Renal cortex interstitium (tissue), 11 donors: Measurements from ENCODE around the gene ASXL2. TPM values are rescaled to one million over a fixed set of nuclear protein-coding genes. Genes with fewer than 3 reads are reported as not detected.
"Not testable (repeated sequence)": the region's sequence is repeated elsewhere in the genome, so short reads cannot be mapped to it uniquely, and the experiment has no call there.

ENCODE experiments used
- DNase-seq, 11 donors: peaks; one replicate each; pipeline ENCODE4 v3.0.0-alpha.2; 2013; ENCODE audit warnings: low read depth in 9 of 11, low spot score in 4 of 11; ENCODE audit errors: extremely low read depth in 1 of 11
- polyA plus RNA-seq, 3 donors: library from polyadenylated mRNA; unstranded; fragments of 120-200 nt; gene quantifications; one replicate each; pipeline ENCODE4 v1.2.1, GENCODE V29; 2013; ENCODE audit not compliant: insufficient read length in 3 of 3

Gene ASXL2
- polyA plus RNA-seq, 3 donors = 19.8 to 20.9 (median 20.2) TPM

GRCh38 chr2:25711675-25712354 lies 166.5 kb downstream of the ASXL2 start:
- DNase-seq = no peak

GRCh38 chr2:25710750-25711149 lies 167.5 kb downstream of the ASXL2 start:
- no peak for DNase-seq

- DNase-seq = no peak
These were observed 168.9 kb downstream of the ASXL2 start for GRCh38 chr2:25709349-25709748.

GRCh38 chr2:25707927-25708590 lies 170.2 kb downstream of the ASXL2 start:
- DNase-seq = no peak

DNA sequence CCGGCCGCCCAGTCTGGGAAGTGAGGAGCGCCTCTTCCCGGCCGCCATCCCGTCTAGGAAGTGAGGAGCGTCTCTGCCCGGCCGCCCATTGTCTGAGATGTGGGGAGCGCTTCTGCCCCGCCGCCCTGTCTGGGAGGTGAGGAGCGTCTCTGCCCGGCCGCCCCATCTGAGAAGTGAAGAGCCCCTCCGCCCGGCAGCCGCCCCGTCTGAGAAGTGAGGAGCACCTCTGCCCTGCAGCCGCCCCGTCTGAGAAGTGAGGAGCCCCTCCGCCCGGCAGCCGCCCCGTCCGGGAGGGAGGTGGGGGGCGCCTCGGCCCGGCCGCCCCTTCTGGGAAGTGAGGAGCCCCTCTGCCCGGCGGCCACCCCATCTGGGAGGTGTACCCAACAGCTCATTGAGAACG lies 172.7 kb downstream of the ASXL2 start:
- not testable (repeated sequence) for DNase-seq

GRCh38 chr2:25701801-25702200 lies 176.5 kb downstream of the ASXL2 start:
- no peak for DNase-seq

DNA sequence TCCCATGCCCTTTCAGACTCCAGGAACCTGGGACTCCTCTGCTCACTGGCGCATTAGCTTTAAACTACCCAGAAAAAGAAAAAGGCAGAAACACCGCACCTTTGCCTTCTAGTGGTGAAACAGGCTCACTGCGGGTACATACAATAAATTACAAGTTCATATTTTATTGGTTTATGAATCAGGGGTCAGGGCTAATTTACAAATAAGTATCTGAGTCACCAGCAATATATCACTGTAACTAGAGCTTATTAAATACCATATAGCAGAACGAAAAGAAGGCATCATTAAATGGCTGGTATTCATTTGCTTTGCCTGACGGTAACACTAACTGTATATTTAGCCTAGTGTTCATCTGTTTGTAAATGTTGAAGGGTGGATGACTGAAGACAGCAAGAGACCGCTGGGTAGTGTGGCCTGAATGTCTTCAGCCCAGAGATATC lies 178.0 kb downstream of the ASXL2 start:
- DNase-seq = no peak

- DNase-seq = no peak
These were observed 179.1 kb downstream of the ASXL2 start for GRCh38 chr2:25699216-25699615.

GRCh38 chr2:25698752-25699151 lies 179.5 kb downstream of the ASXL2 start:
- DNase-seq = no peak

DNA sequence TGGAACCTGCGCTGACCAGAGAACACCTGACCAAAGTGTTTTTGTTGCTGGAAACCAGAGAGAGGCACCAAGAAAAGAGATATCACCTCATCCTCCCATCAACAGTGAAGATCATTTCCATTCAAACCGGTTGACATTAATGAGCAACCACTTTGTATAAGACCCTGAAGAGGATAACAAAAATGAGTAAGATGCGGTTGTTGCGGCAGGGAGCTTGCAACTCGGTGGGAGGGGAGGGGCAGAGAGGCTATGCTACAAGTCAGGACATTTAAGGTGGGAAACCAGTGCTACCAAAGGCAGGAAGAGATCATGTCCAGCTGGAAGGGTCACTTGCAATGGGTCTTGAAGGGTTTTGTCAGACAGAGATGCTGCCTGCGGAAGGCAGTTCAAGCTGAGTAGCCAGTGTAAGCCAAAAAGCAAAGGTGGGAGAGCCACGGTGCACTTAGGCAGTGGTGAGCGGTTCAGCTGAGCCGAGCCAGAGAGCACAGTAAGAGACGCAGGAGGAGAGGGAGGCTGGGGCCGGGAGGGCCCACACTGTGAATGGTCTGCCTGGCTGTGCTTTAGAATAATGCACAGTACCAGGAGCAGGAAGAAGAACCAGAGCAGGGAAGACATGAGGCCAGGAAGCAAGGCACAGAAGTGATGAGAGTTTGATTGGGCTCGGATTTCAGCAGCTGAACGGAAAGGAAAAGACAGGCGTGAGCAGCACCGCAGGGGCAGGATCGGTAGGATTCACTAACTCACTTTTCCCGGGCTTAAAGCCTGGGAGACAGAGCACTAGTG lies 180.5 kb downstream of the ASXL2 start:
- no peak for DNase-seq

DNA sequence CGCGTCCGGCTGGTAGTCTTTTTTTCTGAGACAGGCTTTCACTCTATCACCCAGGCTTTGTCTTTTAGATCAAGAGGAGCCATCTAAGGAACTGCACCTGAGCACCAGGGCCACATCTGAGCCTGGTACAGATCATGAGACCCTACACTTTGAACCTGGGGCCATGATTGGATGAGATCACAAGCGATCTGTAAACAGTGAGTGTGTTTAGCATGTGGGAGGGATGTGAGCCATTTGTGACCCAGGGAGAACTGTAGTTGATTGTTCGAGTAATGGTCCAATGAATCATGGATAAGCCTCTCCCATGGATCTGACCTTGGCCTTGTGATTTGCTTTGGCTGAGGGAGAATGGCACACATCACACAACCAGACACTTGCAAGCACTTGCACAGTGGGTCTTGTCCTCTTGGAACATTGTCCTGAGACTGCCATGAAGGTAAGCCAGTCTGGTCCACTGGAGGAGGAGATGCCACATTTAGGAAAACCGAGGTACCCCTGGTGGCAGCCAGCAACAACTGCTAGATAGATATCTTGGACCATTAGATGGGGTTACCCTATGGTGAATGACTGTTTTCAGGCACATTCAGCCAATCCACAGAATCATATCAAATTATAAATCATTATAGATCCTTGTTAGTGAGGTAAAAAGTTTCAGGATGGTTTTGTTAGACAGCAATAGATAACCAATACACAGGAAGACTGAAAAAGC lies 185.4 kb downstream of the ASXL2 start:
- no peak for DNase-seq

GRCh38 chr2:25692143-25692542 lies 186.1 kb downstream of the ASXL2 start:
- no peak for DNase-seq

DNA sequence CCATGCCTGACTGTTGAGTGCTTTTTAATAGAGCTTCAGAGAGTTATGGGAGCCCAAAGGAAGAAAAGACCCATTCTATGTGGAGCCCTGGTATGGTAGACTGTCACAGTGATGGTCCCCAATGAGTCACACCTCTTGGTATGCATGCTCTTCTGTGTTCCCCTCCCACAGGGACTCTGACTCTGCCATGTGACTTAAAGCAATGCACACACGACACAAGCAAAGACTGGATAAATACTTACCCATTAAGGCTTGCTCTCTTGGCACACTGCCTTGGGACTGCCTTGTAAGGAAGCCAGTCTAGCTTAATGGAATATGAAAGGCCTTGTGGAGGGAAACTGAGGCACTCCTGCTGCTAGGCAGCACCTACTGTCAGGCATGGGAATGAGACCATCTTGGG lies 188.2 kb downstream of the ASXL2 start:
- no peak for DNase-seq

- DNase-seq = no peak
These were observed 190.1 kb downstream of the ASXL2 start for GRCh38 chr2:25688236-25688635.

DNA sequence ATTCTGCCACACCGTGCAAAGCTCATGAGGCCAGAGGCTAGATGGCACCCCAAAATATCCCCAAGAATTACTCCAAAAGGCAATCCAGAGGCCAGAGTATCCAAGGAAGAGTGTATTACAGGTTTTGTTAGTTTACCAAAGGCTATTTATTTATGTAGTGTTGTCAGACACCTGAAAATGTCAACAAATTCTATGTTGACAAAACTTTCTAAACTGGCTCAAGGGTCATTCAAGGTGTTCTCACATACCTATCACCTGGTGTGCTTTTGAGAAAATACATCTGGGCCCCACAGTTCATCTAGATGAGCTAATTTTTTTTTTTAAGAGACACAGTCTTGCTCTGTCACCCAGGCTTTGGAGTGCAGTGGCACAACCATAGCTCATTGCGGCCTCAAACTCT lies 192.5 kb downstream of the ASXL2 start:
- no peak for DNase-seq

- peak in 2 of 11 donors; percentile 26 to 36 for DNase-seq
These were observed 193.5 kb downstream of the ASXL2 start for GRCh38 chr2:25684577-25685473.
